Measurements from ENCODE around the gene CARF. TPM values are rescaled to one million over a fixed set of nuclear protein-coding genes. Genes with fewer than 3 reads are reported as not detected.
A peak's percentile ranks its signal among the peaks of the same experiment; 100 is the strongest.

Gene CARF
- total and polyA plus RNA-seq, 2 of the 13 experiments (the other 11 are each of a cell fraction or from before 2014, with no cell fraction given): 3.0 to 5.4 TPM

GRCh38 chr2:203016716-203017115, 104.6 kb downstream of the CARF start (continued):
- TF ChIP-seq ONECUT2 (CRISPR knock-in tag; IDR thresholded peaks at IDR 0.05) (peak; percentile 86), AKAP8 (CRISPR knock-in tag; IDR thresholded peaks at IDR 0.05) (no peak), ZNF331 (CRISPR knock-in tag; IDR thresholded peaks at IDR 0.05) (0 out of 2 replicates have a peak, but pooled peaks have one; percentile 7), KDM1A (CRISPR knock-in tag; IDR thresholded peaks at IDR 0.05) (peak; percentile 60; the same call in 1 of the 2 replicates), ZNF766 (CRISPR knock-in tag; IDR thresholded peaks at IDR 0.05; ENCODE audit: borderline replicate concordance) (no peak), IRF2 (CRISPR knock-in tag; IDR thresholded peaks at IDR 0.05) (0 out of 2 replicates have a peak, but pooled peaks have one; percentile 26), BCL6 (CRISPR knock-in tag; IDR thresholded peaks at IDR 0.05) (0 out of 2 replicates have a peak, but pooled peaks have one; percentile 18), HNF4G (IDR thresholded peaks at IDR 0.05; ENCODE audit: borderline replicate concordance, low read depth, low read length) (0 out of 2 replicates have a peak, but pooled peaks have one; percentile 8), HNF4G (CRISPR knock-in tag; IDR thresholded peaks at IDR 0.05; ENCODE audit: borderline replicate concordance, low read depth) (no peak), NFE2L1 (CRISPR knock-in tag; IDR thresholded peaks at IDR 0.05; ENCODE audit: borderline replicate concordance) (no peak), ZNF772 (CRISPR knock-in tag; IDR thresholded peaks at IDR 0.05) (no peak), ZNF3 (CRISPR knock-in tag; IDR thresholded peaks at IDR 0.05) (peak; percentile 81; the same call in 1 of the 2 replicates), KLF16 (CRISPR knock-in tag; IDR thresholded peaks at IDR 0.05) (peak in 1 of 2 experiments; percentile 37; a peak in 1 of 4 replicates), SOX6 (IDR thresholded peaks at IDR 0.05) (no peak), SOX6 (CRISPR knock-in tag; IDR thresholded peaks at IDR 0.05) (peak; percentile 39; the same call in 1 of the 2 replicates), SRSF9 (IDR thresholded peaks at IDR 0.05; ENCODE audit: borderline replicate concordance, insufficient read depth, low read depth, low read length, poor library complexity, severe bottlenecking) (no peak), SOX13 (IDR thresholded peaks at IDR 0.05) (no peak), SOX13 (CRISPR knock-in tag; conservative IDR thresholded peaks at IDR 0.05 in 1 of 2, IDR thresholded peaks at IDR 0.05 in 1 of 2) (peak in 1 of 2 experiments; percentile 64; a peak in 2 of 4 replicates), ZBTB26 (CRISPR knock-in tag; IDR thresholded peaks at IDR 0.05; ENCODE audit: borderline replicate concordance) (no peak), ASH2L (IDR thresholded peaks at IDR 0.05; ENCODE audit: insufficient read length, low read depth, low read length) (peak; percentile 21), ZNF629 (CRISPR knock-in tag; conservative IDR thresholded peaks at IDR 0.05) (peak; percentile 96), TFE3 (CRISPR knock-in tag; IDR thresholded peaks at IDR 0.05) (0 out of 2 replicates have a peak, but pooled peaks have one; percentile 26), ZNF263 (CRISPR knock-in tag; IDR thresholded peaks at IDR 0.05) (no peak), PRDM4 (CRISPR knock-in tag; IDR thresholded peaks at IDR 0.05; ENCODE audit: borderline replicate concordance) (no peak), ETV6 (CRISPR knock-in tag; conservative IDR thresholded peaks at IDR 0.05) (no peak), SP5 (CRISPR knock-in tag; IDR thresholded peaks at IDR 0.05; ENCODE audit: borderline replicate concordance, low read depth) (no peak)

Measured in HepG2 (cell line).